Suppressor macrophage treated with lipopolysaccharide for 4 hours (primary cell): ENCODE data around the gene CD81.
"Not testable (repeated sequence)": the region's sequence is repeated elsewhere in the genome, so short reads cannot be mapped to it uniquely, and the experiment has no call there.

Experiments
- DNase-seq: peaks from one replicate; pipeline ENCODE4 v3.0.0-alpha.2; 2020

Gene CD81, protein sequence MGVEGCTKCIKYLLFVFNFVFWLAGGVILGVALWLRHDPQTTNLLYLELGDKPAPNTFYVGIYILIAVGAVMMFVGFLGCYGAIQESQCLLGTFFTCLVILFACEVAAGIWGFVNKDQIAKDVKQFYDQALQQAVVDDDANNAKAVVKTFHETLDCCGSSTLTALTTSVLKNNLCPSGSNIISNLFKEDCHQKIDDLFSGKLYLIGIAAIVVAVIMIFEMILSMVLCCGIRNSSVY

DNA sequence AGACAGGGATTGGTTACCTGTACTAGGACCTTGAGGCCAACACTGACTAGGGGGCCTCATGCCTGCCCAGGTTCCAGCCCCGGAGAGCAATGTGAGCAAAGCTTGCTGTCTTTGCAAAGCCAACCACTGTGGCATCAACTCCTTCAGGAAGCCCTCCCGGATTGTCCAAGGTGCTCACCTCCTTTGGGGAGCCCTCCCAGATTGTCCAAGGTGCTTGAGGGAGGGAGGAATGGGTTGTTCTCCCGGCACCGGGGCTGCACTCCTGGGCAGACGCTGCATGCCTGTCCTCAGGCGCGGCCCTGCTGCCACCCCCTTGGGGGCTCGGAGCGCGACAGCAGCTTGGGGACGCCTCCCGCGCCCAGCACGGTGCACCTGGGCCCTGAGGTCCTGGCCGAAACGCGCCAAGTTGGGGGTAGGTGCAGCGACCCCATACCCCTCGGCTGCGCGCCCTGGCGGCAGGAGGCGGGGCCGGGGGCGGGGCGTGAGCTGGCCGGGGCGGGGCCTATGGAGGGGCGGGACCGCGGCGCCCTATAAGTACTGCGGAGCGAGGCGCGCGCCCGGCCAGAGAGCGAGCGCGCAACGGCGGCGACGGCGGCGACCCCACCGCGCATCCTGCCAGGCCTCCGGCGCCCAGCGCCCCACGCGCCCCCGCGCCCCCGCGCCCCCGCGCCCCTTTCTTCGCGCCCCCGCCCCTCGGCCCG, at the start of gene CD81:
CD81 (plus strand) TSS at position 560 of the 701 bp plus-strand sequence. CDS start 240 bp downstream, outside the sequence.
- peak; percentile 72 for DNase-seq

DNA sequence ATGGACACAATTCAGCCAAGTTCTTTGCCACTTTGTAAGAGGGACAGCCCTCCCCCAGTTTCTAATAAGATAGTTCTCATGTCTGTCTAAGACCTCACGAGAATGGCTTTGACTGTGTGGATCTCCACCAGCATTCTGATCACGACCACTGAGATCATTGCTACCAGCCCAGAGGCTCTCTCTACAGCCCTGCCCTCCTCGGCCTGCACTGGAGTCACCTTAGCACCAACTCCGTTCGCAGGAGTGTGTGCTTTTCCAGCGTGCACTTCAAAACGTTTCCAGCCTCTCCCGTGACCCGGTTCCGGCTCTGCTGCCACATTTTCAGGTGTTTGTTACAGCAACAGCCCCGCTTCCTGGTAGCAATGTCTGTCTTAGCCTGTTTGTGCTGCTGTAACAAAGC, 49.1 kb upstream of the CD81 start:
- no peak for DNase-seq

DNA sequence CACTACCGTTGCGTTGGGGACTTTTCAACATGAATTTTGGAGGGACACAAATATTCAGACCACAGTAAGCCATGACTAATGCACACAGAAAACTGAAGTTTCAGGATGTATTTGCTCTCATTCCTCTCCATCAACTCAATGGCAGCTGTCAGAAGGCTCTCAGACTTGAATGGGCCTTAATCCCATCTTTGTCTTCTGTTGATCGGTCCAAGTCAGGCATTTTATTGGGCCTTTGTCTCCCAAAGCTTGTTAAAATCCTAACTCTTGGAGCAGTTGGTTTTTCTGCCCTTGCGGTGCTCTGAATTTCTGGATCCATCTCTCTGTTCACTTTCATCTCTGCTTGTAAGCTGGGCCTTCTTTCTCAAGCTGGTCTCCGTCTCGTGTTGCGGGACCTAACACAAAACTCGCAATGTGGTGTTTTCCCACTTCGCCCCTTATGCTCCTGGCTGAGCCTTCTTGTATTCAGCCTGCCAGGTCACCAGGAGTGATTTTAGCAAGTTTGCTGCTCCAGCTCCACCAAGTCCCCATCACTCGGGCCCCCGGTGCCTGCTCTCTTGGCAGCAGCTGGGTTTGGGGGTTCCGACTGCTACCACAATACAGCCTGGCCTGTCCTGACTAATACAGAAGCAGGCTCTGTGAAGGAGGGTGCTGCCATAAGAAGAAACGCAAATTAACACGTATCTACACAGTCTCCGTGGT, 48.3 kb upstream of the CD81 start:
- DNase-seq = no peak

DNA sequence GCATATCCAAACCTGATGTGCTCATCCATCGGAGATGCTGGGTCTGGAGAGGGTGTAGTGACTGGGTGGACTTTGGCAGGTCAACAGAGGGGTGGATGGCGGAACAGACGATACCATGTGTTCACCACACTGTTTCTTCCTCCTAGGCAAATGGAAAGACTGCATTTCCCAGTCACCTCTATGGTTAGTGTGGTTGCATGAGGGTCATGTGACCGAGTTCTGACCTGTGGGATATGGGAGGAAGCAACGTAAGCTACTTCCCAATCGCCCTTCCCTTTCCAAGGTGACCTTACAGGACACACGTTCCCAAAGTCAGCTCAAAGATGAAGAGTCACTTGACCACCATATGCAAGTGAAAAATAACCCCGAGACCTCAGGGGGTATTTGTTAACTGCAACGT, 47.6 kb upstream of the CD81 start:
- no peak for DNase-seq

- no peak for DNase-seq
Observed at GRCh38 chr11:2330696-2331095, 46.4 kb upstream of the CD81 start.

- no peak for DNase-seq
Observed at GRCh38 chr11:2331404-2331803, 45.7 kb upstream of the CD81 start.

DNA sequence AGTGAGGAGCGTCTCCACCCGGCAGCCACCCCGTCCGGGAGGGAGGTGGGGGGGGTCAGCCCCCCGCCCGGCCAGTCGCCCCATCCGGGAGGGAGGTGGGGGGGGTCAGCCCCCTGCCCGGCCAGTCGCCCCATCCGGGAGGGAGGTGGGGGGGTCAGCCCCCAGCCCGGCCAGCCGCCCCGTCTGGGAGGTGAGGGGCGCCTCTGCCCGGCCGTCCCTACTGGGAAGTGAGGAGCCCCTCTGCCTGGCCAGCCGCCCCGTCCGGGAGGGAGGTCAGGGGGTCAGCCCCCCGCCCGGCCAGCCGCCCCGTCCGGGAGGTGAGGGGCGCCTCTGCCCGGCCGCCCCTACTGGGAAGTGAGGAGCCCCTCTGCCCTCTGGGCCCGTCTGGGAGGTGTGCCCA, 44.5 kb upstream of the CD81 start:
- not testable (repeated sequence) for DNase-seq

GRCh38 chr11:2333486-2334205, 43.5 kb upstream of the CD81 start:
- not testable (repeated sequence) for DNase-seq

DNA sequence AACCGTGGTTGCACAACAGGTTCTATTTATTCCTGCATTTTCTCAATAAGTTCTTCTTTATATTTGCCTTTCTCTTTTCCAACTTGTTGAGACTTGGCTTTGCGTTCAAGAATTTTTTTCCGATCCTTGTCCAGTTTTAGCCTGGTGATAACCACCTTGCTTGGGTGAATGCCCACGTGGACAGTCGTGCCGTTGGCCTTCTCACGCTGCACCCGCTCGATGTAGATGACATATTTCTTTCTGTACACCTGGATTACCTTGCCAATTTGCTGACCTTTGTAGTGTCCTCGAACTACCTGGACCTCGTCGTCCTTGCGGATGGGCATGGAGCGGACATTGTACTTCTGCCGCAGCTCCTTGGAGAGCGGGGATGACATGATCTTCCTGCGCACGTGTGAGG, 41.8 kb upstream of the CD81 start:
- not testable (repeated sequence) for DNase-seq

- DNase-seq = not testable (repeated sequence)
Observed at GRCh38 chr11:2338760-2339159, 38.4 kb upstream of the CD81 start.

DNA sequence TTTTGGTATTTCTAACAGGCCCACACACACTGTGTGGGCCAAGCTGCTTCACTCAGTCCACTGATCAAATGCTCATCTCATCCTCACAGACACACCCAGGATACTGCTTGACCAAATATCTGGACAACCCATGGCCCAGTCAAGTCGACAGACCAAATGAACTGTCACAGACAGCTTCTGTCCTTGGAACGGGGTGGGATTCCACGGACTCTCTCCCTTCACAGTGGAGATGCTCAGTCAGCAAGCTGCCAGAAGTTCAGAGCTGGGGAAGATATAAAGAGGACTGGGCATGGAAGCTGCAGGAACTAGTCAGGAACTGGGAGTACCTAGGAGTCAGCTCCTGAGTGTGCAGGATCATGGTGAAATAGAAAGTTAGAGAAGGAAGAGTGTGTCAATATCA, 34.6 kb upstream of the CD81 start:
- DNase-seq = no peak

DNA sequence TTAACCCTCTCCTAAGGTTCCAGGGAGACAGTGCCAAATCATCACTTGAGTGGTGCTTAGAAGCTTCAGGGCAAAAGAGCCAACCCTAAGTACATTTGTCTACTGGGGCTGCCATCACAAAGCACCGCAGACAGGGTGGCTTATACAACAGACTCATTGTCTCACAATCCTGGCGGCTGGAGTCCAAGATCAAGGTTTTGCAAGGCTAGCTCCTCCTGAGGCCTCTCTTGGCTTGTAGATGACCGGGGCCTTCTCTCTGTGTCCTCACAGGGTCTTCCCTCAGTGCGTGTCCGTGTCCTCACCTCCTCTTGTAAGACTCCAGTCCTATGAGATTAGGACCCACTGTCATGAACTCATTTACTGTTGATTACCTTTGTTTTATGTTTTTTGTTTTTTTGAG, 34.1 kb upstream of the CD81 start:
- no peak for DNase-seq

DNA sequence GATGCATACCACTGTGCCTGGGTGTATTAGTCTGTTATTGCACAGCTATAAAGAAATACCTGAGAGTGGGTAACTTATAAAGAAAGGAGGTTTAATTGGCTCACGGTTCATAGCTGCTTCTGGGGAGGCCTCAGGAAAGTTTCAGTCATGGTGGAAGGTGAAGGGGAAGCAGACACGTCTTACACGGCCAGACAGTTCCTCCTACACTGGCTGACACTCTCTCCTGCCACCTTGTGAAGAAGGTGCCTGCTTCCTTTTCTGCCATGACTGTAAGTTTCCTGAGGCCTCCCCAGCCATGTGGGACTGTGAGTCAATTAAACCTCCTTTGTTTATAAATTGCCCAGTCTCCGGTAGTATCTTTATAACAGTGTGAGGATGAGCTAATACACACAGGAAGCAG, 33.6 kb upstream of the CD81 start:
- DNase-seq = no peak

GRCh38 chr11:2345050-2345449, 32.1 kb upstream of the CD81 start:
- DNase-seq = no peak

GRCh38 chr11:2346014-2346413, 31.1 kb upstream of the CD81 start:
- no peak for DNase-seq

- no peak for DNase-seq
Observed at GRCh38 chr11:2346586-2347307, 30.4 kb upstream of the CD81 start.

DNA sequence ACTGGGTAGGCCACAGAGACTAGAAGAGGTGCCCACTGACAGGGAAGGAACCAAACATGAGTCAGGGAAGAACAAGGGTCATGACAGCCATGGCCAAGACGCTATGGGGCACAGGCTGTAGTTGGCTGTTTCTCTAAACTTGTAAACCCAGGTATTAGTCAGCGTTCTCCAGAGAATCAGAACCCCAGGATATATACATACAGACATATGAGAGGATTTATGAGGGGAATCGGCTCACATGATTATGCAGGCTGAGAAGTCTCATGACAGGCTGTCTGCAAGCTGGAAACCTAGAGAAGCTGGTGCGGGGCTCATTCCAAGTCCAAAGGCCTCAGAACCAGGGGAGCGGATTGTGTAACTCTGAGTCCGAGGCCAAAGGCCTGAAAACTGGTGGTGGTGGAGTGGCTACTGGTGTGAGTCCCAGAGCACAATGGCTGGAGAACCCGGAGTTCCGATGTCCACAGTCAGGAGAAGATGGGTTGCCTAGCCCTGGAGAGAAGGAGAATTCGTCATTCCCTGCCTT, 29.7 kb upstream of the CD81 start:
- no peak for DNase-seq

DNA sequence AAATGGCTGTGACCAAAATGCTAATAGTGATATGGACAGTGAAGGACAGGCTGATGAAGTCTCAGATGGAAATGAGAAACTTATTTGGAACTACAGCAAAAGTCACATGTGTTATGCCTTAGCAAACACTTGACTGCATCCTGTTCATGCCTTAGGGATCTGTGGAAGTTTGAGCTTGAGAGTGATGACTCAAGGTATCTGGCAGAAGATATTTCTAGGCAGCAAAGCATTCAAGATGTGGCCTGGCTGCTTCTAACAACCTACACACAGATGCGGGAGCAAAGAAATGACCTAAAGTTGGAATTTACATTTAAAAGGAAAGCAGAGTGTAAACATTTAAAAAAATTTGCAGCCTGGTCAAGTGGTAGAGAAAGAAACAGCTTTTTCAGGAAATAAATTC, 28.1 kb upstream of the CD81 start:
- no peak for DNase-seq

GRCh38 chr11:2351701-2352100, 25.4 kb upstream of the CD81 start:
- DNase-seq = no peak

DNA sequence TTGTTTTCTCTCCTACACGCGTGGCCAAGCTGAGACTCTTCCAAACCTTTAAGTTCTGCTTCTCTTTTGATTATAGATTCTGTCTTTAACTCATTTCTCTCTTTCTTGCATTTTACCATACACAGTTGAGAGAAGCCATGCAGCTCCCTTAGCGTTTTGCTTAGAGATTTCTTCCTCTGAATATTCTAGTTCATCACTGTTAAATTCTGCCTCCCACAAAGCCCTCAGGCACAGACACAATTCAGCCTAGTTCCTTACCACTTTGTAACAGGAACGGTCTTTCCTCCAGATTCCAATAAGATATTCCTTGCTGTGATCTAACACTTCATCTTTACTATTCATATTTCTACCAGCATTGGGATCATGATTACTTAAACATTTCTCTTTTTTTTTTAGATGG, 24.7 kb upstream of the CD81 start:
- DNase-seq = no peak

DNA sequence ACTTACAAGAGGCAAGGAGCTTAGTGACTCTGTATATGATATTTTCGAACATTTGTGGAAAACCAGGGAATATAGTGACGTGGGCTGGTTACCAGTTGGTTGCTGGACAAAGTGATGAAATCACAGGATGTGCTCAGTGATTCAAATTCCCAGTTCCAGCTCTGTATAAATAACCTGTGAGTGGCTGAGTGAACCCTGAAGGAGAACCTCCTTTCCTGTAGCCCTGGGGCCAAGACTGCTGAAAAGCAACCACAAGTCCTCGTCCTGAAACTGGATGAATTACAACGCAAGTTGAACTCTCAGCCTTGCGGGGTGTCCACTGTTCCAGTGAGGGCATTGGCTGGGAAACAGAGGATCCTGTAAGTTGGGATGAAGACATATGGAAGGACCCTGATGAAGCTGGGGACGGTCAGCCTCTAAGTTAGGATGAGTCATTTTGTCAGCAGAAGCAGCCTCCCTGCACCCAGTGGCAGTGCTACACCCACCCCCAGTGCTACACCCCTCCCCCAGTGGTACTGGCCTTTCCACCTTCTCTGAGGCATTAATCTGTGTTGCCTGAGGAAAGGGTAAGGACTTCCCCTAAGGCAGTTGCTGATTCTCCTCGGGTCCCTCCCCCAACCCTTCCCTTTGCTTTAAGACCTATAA, 22.0 kb upstream of the CD81 start:
- DNase-seq = no peak

GRCh38 chr11:2357246-2357645, 19.9 kb upstream of the CD81 start:
- no peak for DNase-seq
